ENCODE results near the gene ENC1.

DNA sequence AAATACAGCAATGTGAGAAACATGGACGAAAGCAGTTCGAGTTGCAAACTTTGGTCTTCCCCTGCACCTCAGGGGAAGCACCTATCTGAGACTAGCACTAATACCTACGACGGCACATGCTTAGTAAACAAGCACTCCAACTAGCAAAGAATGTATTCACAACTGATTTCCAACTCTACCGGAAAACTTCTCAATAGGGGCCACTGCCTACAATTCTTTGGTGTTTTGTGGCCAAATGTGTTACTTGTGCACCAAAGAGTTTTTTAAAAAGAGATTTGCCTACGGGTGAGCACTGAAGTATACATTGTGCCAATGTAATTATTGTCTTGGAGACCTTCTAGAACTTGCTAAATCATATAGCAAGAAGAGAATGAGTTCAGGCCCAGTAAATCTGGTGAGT is 12.2 kb downstream of the ENC1 start:
- TF ChIP-seq POLR2A (IDR thresholded peaks at IDR 0.05), result no peak
- TF ChIP-seq, protein P1, sequence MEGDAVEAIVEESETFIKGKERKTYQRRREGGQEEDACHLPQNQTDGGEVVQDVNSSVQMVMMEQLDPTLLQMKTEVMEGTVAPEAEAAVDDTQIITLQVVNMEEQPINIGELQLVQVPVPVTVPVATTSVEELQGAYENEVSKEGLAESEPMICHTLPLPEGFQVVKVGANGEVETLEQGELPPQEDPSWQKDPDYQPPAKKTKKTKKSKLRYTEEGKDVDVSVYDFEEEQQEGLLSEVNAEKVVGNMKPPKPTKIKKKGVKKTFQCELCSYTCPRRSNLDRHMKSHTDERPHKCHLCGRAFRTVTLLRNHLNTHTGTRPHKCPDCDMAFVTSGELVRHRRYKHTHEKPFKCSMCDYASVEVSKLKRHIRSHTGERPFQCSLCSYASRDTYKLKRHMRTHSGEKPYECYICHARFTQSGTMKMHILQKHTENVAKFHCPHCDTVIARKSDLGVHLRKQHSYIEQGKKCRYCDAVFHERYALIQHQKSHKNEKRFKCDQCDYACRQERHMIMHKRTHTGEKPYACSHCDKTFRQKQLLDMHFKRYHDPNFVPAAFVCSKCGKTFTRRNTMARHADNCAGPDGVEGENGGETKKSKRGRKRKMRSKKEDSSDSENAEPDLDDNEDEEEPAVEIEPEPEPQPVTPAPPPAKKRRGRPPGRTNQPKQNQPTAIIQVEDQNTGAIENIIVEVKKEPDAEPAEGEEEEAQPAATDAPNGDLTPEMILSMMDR (IDR thresholded peaks at IDR 0.05), result no peak

All from heart left ventricle (tissue), 13 donors.